Glutamatergic neuron (in vitro differentiated cells): Measurements from ENCODE around the gene LYRM4. TPM values are rescaled to one million over a fixed set of nuclear protein-coding genes. Genes with fewer than 3 reads are reported as not detected.

ENCODE experiments used
- DNase-seq: peaks from one replicate; pipeline ENCODE4 v3.0.0; 2022
- H3K27ac Mint-ChIP-seq: one replicate; pipeline ENCODE4 v1.8.0; 2020; ENCODE audit warnings: mild to moderate bottlenecking, mixed read lengths, inconsistent platforms; ENCODE audit not compliant: unreplicated experiment
- H3K27me3 Mint-ChIP-seq: one replicate; pipeline ENCODE4 v1.8.0; 2020; ENCODE audit warnings: mild to moderate bottlenecking, moderate library complexity, mixed read lengths, inconsistent platforms; ENCODE audit not compliant: unreplicated experiment
- H3K36me3 Mint-ChIP-seq: one replicate; pipeline ENCODE4 v1.8.0; 2020; ENCODE audit warnings: mild to moderate bottlenecking, mixed read lengths, inconsistent platforms; ENCODE audit not compliant: unreplicated experiment
- H3K4me1 Mint-ChIP-seq: one replicate; pipeline ENCODE4 v1.8.0; 2020; ENCODE audit warnings: mild to moderate bottlenecking, low read depth, mixed read lengths, inconsistent platforms; ENCODE audit not compliant: unreplicated experiment
- H3K4me3 Mint-ChIP-seq: one replicate; pipeline ENCODE4 v1.8.0; 2020; ENCODE audit warnings: mild to moderate bottlenecking, mixed read lengths, inconsistent platforms; ENCODE audit not compliant: unreplicated experiment
- H3K9me3 Mint-ChIP-seq: one replicate; pipeline ENCODE4 v1.8.0; 2020; ENCODE audit warnings: mild to moderate bottlenecking, moderate library complexity, mixed read lengths, inconsistent platforms; ENCODE audit not compliant: unreplicated experiment
- total RNA-seq: library from RNA; stranded (reverse); fragmentation: NEBNext Ultra II Directional; extraction: Animal tissue kit (Norgen Biotek cat#: 25700); gene quantifications from one replicate; pipeline ENCODE4 v1.2.1, GENCODE V29; 2021; ENCODE audit not compliant: unreplicated experiment
- TF ChIP-seq, protein P1 (sequence below): fragments of 200-600 bp; sonication (generic); IDR thresholded peaks from one replicate; pipeline ENCODE4 v1.5.0; 2021; ENCODE audit not compliant: partially characterized antibody, unreplicated experiment

LYRM4 gene
- total RNA-seq, 1 donor from 2014 or later: 29.5 TPM

DNA sequence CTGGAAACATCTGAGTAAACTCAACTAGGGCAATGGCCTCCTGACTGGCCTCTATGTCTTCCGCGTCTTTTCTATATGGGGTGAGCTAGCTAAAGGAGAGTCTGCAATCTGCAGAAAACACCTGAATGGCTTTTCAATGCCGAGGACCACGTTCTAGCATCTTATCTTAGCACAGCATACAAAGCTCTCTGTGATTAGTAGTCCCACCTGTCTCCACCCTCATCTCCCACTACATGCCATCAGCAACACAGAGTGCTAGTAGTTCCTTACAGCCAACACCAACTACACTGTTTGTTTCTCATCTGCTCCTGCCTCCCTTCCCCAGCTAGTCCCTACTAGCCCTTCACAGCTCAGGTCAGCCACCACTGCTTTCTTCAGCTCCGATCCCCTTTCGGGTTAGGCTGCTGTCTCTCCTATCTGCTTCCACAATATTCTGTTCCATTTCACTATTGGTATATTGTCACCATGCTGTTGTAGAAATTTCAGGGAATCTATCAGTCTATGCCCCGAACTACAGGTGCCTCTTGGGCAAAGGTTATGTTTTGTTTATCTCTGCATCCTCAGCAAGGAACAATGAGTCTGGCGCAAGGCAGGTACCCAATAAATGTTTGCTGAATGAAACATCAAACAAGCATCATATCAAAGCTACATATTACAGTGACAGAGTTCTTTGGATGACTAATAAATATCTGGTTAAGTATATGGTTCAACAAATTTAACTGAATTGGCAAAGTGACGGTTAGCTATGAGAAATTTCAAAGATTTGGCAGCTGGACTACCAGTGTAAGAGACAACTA lies 12.2 kb downstream of the LYRM4 start:
- no peaks in the 10 kb centered on the region for H3K36me3 Mint-ChIP-seq
- no peak for DNase-seq
- TF ChIP-seq, protein P1, sequence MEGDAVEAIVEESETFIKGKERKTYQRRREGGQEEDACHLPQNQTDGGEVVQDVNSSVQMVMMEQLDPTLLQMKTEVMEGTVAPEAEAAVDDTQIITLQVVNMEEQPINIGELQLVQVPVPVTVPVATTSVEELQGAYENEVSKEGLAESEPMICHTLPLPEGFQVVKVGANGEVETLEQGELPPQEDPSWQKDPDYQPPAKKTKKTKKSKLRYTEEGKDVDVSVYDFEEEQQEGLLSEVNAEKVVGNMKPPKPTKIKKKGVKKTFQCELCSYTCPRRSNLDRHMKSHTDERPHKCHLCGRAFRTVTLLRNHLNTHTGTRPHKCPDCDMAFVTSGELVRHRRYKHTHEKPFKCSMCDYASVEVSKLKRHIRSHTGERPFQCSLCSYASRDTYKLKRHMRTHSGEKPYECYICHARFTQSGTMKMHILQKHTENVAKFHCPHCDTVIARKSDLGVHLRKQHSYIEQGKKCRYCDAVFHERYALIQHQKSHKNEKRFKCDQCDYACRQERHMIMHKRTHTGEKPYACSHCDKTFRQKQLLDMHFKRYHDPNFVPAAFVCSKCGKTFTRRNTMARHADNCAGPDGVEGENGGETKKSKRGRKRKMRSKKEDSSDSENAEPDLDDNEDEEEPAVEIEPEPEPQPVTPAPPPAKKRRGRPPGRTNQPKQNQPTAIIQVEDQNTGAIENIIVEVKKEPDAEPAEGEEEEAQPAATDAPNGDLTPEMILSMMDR: no peak
- H3K27me3 Mint-ChIP-seq: no peaks in the 10 kb centered on the region
- H3K4me3 Mint-ChIP-seq: no peak overlapping the region
- no peaks in the 10 kb centered on the region for H3K9me3 Mint-ChIP-seq
- no peak overlapping the region for H3K27ac Mint-ChIP-seq
- H3K4me1 Mint-ChIP-seq: peaks cover 11% of the 10 kb centered on the region

DNA sequence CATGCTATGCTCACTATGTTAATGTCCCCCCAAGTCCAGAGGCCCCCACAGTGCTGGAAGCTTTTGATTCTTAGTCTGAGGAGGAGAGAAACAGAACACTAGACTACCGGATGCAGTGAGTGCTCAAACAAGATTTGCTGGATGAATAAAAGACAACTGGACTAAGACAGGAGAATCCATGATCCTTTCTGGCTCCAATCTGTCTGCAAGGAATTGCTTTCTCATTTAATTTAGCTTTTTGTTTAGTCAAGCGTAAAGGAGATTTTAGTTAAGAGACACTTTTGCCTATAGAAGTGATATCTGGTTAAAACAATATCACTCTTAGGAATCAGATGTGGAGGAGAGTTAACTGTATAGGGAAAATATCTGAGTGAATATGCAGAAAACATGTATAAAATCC lies 13.5 kb downstream of the LYRM4 start:
- Mint-ChIP-seq H3K4me3 (no peak overlapping the region), H3K4me1 (peaks cover 11% of the 10 kb centered on the region), H3K27ac (no peak overlapping the region), H3K9me3 (peaks cover 3% of the 10 kb centered on the region), H3K27me3 (no peaks in the 10 kb centered on the region), H3K36me3 (no peaks in the 10 kb centered on the region)
- TF ChIP-seq, protein P1: no peak
- DNase-seq: no peak

DNA sequence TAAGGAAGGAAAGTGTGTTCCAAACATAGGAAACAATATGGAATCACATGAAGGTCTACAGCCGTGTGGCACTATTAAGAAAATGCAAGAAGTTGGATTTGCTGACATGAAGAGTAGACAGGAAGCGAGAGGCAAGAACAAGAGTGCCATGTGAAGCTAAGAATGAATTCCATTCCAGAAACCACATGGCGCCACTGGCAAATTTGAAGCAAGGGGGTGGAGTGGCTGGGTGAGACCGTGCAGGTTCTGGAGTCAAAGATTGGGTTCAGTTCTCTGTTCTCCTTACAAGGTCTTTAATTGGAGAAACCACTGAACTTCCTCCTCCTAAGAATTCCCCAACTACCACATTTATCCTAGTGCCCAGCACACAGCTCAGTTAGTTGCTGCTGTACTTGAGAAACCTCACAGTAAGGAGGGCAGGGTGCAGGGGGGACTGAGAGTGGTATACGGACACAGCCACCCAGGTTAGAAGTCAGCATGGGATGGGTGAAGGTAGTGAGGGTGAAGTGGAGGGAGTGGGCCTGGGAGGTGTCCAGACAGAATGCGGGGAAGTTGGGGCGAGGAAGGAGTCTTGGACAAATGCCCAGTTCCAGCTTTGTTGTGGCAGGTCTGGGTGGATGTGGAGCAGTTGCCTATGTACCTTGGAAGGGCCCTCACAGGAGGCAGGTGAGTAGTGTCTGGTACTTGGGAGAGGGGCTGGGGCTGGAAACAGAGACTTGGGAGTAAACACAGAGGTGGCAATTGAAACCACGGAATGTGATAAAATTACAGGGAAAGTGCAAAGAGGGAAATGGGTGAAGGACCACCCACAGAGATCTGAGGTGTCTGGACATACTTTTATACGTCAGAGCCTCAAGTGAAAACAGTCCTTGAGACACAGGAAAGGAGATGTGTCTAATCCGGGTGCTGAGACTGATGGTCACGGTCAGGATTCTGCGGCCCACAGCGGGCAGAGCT lies 14.3 kb downstream of the LYRM4 start:
- Mint-ChIP-seq H3K9me3 (peaks cover 3% of the 10 kb centered on the region), H3K4me3 (no peak overlapping the region), H3K36me3 (no peaks in the 10 kb centered on the region), H3K27ac (no peak overlapping the region), H3K4me1 (peaks cover 11% of the 10 kb centered on the region), H3K27me3 (no peaks in the 10 kb centered on the region)
- TF ChIP-seq, protein P1: no peak
- no peak for DNase-seq

DNA sequence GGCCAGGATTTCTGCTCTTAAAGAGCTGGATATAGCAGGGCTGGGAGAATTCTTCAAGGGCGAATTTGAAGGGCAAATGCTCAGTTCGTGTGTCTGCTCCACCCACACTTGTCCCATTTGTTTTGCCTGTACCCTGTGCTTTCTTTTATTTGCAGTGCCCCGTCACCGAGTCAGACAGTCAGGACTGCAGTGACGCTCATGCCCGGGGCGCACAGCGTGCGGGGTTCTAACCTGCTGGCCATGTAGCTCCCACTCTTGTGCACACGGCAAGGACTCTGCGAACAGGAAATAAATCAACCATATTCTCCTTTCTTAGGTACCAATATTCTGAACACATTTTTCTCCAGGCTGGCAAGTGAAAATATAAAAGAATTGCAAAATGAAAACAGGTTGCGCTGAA lies 17.7 kb downstream of the LYRM4 start:
- H3K36me3 Mint-ChIP-seq: no peaks in the 10 kb centered on the region
- peaks cover 3% of the 10 kb centered on the region for H3K9me3 Mint-ChIP-seq
- DNase-seq: no peak

More for the DNA sequence above, 17.7 kb downstream of the LYRM4 start:
- H3K27ac Mint-ChIP-seq: no peak overlapping the region
- H3K4me1 Mint-ChIP-seq: peaks cover 18% of the 10 kb centered on the region
- no peak overlapping the region for H3K4me3 Mint-ChIP-seq
- H3K27me3 Mint-ChIP-seq: peaks cover 4% of the 10 kb centered on the region
- TF ChIP-seq, protein P1: no peak
